ENCODE measurements around the gene RHOG.

DNA sequence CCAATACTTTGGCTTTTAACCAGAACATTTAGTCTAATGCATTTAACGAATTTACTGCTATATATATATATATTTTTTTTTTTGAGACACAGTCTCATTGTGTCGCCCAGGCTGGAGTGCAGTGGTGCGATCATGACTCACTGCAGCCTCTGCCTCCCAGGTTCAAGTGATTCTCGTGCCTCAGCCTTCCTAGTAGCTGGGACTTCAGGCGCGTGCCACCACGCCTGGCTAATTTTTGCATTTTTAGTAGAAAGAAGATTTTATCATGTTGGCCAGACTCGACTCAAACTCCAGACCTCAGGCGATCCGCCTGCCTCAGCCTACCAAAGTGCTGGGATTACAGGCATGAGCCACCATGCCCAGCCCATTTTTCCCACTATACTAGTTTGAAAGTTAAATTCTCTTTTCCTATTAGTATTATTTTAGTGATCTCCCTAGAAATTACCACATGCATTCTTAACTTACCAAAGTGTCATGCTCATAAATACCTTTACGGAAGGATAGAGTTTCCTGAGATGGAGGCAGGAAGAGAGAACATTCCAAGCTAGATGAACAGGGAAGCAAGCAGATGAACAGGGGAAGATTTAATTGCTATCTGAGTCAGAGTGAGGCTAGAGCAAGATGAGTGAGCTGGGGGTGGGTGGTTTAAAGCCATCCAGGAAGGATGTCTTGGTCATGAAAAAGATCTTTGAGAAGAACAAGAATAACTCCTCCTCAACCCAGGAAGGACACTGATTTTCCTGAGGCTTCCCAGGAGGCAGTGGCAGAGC lies 36.8 kb downstream of the RHOG start:
- TF ChIP-seq CTCF (IDR thresholded peaks at IDR 0.05) (no peak), POLR2A (IDR thresholded peaks at IDR 0.05) (no peak)

Measured in heart left ventricle (tissue), 13 donors.